ENCODE data around the gene RHOV.

The RHOV gene

DNA sequence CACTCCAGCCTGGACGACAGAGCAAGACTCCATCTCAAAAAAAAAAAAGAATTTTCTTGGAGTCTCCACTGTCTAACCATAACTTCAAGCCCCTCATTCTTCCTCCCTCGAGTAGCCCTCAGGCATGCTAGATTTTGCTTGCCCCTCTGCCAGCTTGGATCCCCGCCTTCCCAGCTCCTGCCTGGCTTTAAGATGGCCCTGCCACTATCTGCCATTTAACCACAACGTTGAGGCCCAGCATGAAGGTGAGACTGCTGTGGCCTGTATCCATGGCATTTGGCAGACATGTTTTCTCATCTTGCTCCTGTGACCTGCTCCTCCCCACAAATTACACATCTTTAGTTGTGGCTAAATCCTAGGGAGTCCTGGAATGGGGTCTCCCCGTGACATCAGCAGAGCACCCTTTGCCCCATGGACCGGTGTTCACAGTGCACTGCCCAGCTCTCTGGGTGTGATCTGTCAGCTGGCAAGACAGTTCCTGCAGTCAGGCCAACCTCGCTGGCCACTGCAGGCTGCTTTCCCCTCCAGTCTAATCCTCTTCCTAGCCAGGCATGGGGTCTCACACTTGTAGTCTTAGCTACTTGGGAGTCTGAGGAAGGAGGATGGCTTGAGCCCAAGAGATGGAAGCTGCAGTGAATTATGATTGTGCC is 30.6 kb upstream of the RHOV start:
- in situ Hi-C loops (cut with MboI; ENCODE audit: low sequenced_read_pairs), result no loop called here

DNA sequence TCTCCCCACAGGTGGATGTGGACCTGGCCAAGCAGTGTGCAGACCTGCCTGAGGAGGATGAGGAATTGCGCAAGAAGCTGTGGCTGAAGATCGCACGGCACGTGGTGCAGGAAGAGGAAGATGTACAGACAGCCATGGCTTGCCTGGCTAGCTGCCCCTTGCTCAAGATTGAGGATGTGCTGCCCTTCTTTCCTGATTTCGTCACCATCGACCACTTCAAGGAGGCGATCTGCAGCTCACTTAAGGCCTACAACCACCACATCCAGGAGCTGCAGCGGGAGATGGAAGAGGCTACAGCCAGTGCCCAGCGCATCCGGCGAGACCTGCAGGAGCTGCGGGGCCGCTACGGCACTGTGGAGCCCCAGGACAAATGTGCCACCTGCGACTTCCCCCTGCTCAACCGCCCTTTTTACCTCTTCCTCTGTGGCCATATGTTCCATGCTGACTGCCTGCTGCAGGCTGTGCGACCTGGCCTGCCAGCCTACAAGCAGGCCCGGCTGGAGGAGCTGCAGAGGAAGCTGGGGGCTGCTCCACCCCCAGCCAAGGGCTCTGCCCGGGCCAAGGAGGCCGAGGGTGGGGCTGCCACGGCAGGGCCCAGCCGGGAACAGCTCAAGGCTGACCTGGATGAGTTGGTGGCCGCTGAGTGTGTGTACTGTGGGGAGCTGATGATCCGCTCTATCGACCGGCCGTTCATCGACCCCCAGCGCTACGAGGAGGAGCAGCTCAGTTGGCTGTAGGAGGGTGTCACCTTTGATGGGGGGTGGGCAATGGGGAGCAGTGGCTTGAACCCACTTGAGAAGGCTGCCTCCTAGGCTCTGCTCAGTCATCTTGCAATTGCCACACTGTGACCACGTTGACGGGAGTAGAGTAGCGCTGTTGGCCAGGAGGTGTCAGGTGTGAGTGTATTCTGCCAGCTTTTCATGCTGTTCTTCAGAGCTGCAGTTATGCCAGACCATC is 28.8 kb upstream of the RHOV start:
- in situ Hi-C loops (cut with MboI; ENCODE audit: low sequenced_read_pairs), result no loop called here

DNA sequence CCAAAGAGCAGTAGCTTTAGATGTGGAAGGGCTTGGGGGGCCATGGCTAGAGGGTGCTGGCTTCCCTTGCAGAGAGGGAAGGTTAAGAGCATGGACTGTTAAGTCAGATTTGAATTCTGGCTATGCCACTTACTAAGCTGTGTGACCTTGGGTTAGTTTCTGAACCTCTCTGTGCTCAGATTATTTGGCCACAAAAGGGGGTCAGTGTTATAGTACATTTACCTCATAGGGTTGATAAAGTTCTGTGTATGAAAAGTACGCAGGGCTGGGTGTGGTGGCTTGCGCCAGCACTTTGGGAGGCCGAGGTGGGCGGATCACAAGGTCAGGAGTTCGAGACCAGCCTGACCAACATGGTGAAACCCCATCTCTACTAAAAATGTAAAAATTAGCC is 27.0 kb upstream of the RHOV start:
- in situ Hi-C loops (cut with MboI; ENCODE audit: low sequenced_read_pairs), result no loop called here

DNA sequence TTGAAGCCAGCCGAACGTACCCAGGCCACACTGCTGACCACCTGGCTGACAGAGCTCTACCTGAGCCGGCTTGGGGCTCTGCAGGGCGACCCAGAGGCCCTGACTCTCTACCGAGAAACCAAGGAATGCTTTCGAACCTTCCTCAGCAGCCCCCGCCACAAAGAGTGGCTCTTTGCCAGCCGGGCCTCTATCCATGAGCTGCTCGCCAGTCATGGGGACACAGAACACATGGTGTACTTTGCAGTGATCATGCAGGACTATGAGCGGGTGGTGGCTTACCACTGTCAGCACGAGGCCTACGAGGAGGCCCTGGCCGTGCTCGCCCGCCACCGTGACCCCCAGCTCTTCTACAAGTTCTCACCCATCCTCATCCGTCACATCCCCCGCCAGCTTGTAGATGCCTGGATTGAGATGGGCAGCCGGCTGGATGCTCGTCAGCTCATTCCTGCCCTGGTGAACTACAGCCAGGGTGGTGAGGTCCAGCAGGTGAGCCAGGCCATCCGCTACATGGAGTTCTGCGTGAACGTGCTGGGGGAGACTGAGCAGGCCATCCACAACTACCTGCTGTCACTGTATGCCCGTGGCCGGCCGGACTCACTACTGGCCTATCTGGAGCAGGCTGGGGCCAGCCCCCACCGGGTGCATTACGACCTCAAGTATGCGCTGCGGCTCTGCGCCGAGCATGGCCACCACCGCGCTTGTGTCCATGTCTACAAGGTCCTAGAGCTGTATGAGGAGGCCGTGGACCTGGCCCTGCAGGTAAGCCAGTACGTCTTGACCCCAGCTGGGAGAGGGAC is 26.4 kb upstream of the RHOV start:
- in situ Hi-C loops (cut with MboI; ENCODE audit: low sequenced_read_pairs), result no loop called here

DNA sequence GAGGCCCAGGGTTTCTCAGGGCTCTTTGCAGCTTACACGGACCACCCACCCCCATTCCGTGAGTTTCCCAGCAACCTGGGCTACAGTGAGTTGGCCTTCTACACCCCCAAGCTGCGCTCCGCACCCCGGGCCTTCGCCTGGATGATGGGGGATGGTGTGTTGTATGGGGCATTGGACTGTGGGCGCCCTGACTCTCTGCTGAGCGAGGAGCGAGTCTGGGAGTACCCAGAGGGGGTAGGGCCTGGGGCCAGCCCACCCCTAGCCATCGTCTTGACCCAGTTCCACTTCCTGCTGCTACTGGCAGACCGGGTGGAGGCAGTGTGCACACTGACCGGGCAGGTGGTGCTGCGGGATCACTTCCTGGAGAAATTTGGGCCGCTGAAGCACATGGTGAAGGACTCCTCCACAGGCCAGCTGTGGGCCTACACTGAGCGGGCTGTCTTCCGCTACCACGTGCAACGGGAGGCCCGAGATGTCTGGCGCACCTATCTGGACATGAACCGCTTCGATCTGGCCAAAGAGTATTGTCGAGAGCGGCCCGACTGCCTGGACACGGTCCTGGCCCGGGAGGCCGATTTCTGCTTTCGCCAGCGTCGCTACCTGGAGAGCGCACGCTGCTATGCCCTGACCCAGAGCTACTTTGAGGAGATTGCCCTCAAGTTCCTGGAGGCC is 25.6 kb upstream of the RHOV start:
- in situ Hi-C loops (cut with MboI; ENCODE audit: low sequenced_read_pairs), result no loop called here

DNA sequence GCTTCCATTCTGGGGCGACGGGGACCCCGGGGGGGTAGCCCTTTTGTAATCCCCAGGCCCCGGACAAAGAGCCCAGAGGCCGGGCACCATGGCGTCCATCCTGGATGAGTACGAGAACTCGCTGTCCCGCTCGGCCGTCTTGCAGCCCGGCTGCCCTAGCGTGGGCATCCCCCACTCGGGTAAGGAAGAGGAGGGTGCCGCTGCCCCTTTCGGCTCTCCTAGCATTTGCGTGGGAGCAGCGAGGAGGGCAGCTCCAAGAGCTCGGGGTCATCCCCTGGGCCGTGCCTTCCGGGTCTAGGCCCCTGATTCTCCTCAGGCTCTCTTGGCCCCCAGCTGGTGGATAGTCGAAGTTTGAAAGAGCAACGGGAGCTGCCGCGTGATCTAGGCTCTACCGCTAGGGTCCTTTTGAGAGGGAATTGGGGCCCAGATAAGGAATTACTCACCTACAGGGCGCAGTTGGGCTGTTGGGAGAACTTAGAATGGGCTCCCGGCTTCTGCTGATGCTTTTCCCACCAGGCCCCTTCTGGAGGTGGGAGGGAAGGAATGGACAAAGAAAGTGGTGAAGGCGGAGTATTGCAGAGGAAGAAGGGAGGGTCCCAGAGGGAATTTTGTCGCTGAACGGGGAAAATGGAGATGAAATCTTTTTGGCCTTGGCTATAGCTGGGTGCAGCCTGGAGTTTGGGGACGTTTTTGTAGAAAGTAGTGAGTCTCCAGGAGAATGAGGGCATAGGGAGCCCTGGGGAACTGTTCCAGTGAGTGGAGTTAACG is 20.8 kb upstream of the RHOV start:
- in situ Hi-C loops (cut with MboI; ENCODE audit: low sequenced_read_pairs), result no loop called here

DNA sequence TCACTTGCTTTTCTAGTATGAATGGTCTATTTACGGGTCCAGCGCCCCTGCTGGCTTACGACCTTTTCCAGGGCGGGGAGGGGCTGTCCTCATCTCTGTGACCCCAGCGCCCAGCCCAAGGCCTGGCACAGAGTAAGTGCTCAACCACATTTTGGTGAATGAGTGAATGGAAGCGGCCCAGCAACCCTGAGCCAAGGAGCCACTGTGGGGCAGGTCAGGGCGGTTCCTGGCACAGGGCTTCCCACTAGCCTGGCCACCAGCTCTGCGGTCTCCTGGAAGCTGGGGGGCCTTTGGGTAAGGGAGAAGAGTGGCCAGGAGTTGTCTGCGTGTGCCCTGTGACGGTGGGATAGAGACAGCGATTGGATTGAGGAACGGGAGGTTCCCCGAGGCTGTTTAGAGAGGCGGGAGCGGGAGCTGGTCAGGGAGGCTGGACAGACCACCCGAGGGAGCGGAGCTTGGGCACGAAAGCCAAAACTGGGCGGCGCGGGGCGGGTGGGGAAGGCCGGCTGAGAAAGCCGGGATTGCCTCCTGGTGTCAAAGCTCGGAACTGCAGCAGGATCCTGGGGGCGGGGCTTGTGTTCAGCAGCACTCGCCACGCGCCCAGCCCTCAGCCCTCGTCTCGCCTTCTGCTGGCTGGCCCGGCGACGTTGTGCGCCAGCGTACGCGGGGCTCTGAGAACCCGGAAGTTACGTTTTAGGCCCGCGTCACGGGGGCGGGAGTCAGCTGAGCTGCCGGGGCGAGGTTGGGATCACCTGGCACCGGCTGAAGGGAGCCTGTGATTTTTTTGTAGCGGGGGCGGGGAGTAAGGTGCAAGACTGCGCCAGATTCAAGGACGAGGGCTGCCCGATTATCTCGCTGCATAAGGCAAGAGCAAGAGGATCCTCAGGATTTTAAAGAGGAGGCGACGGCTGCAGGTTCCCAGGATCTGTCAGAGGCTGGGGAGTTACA is 20.0 kb upstream of the RHOV start, which contains the start of gene VPS18:
VPS18 (plus strand) TSS at position 718 of the 948 bp plus-strand sequence. CDS start 319 bp downstream, outside the sequence.
- in situ Hi-C loops (cut with MboI; ENCODE audit: low sequenced_read_pairs), result no loop called here

DNA sequence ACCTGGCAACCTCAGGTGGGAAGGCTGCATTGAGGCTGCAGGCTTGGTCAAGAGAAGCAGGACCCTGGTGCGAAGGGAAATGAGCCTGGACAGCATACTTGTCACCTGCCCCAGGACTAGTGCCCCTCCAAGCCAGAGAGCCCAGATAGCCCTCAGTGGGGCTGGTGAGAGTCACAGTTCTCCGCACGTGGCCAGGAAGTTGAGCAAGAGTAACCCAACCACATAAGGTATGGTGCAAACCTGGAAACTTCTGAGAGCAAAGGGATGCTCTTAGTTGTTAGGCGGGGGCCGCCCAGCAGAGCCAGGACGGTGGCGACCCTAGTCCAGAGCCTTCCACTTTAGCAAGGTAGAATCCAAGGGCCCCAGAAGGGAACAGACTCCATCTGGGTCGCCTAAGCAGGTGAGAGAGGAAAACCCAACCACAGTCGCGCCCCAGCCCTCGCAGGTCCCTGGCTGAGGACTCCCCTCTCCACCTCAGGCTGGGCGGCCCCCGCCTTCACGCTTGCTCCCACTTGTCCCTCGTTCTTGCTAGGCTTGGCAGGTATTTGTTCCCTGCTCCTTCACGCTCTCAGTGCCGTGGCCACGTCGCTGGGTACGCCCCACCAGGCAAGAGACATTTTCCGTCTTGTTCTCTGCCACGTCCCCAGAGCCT is 19.1 kb upstream of the RHOV start:
- in situ Hi-C loops (cut with MboI; ENCODE audit: low sequenced_read_pairs), result no loop called here

DNA sequence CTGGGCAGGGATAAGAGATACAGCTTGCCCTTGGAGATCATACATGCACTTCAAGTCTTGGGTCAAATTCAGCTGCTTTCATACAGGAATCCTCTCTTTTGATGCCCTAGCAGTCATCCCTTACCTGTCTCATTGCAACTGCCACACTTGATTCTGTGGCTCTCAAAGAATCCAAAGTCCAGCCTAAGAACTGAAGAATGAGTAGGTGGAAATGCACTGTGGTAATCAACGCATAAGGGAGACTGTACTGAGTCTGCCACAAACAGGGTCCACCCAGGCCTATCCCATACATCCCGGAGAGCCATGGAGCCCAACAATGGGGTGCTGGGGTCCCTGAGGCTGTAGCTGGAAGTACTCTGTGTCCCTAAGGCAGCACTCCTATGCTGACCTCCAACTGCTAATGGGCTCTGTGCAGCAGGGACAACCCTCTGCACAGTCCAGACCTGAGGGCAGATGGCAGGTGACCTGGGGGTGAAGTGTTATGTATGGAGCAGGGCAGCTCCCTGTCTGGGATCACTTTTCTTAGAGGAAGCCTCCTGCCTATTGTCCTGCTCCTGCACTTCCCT is 18.5 kb upstream of the RHOV start:
- in situ Hi-C loops (cut with MboI; ENCODE audit: low sequenced_read_pairs), result no loop called here

DNA sequence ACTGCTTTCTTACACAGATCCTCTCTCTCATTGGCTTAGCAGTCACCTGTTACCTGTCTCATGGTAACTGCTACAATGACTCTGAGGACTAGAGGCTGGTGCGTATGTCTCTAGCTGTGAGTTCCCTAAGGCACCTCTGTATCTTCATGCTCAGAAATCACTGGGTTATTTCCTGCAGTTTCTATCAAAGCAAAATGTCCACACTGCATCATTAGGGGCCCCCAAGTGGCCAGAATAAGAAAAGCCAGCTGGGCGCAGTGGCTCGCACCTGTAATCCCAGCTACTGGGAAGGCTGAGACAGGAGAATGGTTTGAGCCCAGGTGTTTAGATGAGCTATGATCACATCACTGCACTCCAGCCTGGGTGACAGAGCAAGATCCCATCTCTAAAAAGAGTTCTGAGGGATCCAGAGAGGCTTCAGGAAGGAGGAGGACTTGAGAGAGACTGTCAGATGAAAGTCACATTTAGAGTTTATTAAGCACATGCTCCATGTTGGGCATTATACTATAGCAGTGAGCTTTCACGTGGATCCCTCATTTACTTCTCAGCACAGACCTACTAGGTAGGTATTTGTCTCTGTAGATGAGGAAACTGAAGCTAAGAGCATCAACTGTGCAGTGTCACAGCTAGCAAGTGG is 17.9 kb upstream of the RHOV start:
- in situ Hi-C loops (cut with MboI; ENCODE audit: low sequenced_read_pairs), result no loop called here

DNA sequence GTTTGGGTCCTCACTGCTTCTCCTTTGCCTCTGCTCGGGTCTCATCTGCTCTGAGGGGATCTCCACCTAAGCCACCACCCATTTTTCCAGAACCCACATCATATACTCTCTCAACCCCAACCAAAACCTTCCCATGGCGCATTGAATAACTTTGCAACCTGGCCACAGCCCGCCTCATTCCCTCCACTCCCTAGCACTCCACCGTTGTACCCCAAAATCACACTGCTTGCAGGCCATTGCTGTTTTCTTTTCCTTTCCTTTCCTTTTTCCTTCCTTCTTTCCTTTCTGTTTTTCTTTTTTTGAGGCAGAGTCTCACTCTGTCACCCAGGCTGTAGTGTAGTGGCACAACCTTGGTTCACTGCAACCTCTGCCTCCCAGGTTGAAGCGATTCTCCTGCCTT is 17.1 kb upstream of the RHOV start:
- in situ Hi-C loops (cut with MboI; ENCODE audit: low sequenced_read_pairs), result no loop called here

DNA sequence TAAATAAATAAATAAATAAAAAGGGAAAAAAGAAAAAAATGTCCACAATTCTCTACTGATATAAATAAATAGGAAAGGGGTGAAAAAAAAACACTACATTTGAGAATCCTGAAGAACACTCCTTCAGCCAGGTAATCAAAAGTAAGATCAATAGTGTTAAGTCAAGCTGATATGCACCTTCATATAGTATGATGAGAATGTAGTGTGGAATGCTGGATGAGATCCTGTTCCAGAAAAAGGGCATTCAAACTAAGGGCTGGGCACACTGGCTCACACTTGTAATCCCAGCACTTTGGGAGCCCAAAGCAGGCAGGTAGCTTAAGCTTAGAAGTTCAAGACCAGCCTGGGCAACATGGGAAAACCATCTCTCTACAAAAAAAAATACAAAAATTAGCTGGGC is 15.1 kb upstream of the RHOV start:
- in situ Hi-C loops (cut with MboI; ENCODE audit: low sequenced_read_pairs), result no loop called here

DNA sequence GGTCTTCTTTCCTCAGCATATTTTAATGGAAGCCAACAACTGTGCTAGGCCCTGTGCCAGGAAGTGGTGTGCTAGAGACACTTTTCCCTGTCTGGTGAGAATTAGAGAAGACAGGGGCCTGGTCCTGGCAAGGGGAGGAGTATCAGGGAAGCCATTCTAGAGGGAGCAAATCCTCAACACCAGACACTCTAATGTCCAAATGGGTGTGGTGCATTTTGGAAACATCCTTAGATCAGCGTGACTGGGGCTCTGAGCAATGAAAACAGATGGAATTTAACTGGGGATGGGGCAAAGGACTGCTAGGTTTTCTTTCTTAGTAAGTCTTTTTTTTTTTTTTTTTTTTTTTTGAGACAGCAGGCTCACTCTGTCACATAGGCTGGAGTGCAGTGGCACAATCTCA is 12.6 kb upstream of the RHOV start:
- in situ Hi-C loops (cut with MboI; ENCODE audit: low sequenced_read_pairs), result no loop called here

DNA sequence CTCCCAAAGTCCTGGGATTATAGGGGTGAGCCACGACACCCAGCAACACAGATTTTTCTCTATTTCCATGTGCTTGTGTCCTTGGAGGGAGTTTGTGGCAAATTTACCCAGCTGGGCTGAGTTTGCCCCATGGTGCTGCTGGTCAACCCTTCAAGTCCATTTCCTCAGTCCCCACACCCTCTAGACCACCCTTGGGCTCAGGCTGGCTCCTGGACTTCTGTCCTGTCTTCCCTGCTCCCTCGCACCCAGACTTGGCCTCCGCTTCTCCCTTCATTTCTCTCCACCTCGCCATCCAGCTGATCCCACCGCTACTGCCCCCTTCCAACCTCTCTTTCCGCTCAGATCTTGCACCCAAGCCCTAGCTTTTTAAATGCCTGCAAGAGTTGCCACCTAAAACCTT is 7.3 kb upstream of the RHOV start:
- in situ Hi-C loops (cut with MboI; ENCODE audit: low sequenced_read_pairs), result no loop called here

DNA sequence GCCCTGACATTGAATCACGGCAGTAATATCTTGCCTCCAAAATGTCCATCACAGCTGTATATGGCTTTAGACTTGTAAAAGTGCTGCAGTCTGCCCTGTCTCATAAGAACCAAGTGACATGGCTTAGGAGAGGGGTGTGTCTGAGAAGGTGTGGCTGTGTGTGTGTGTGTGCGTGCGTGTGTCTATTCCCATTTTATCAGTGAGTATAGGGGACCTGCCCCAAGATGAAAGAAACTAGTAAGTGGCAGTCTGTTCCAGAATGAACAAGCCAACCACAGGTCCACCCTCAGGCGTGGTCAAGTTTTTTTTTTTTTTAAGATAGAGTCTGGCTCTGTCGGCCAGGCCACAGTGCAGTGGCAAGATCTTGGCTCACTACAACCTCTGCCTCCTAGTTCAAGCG is 5.6 kb upstream of the RHOV start:
- in situ Hi-C loops (cut with MboI; ENCODE audit: low sequenced_read_pairs), result no loop called here

DNA sequence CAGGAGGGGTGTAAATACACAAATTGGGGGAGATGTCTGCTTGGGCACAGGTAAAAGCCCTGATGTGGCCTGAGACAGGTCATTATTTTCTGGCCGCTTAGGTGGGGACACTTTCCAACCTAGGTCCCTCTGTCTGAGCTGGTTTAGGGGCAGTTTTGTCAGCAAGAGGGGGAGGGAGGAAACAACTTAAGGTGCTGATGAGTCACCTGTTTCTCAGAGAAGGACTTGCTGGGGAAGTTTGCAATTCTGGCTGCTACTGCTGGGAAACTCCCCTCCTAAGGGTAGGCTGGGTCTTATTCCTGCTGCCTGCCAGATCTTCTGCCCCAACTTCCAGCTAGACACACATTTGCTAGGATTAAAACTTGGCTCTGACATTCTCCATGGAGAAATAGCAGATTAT is 4.8 kb upstream of the RHOV start:
- in situ Hi-C loops (cut with MboI; ENCODE audit: low sequenced_read_pairs), result no loop called here

DNA sequence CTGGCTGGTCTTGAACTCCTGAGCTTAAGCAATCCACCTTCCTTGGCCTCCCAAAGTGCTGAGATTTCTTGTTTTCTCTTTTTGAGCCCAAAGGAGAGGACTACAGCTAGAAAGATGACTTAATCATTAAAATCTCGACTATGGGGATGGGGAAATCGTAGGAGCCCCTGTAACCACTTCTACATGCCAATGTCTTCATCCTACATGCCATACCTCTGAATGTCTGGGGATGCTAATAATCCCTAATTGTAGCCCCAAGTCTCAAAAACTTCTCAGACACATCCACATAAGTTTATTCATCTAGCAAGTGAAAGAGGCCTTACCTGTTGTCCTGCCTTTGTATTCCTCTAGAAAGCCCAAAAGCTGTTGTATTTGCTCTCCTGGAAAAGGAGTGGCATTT is 3.7 kb upstream of the RHOV start:
- in situ Hi-C loops (cut with MboI; ENCODE audit: low sequenced_read_pairs), result no loop called here
